Measurements from ENCODE around the gene PRR9.
A peak's percentile ranks its signal among the peaks of the same experiment; 100 is the strongest.

Gene PRR9

DNA sequence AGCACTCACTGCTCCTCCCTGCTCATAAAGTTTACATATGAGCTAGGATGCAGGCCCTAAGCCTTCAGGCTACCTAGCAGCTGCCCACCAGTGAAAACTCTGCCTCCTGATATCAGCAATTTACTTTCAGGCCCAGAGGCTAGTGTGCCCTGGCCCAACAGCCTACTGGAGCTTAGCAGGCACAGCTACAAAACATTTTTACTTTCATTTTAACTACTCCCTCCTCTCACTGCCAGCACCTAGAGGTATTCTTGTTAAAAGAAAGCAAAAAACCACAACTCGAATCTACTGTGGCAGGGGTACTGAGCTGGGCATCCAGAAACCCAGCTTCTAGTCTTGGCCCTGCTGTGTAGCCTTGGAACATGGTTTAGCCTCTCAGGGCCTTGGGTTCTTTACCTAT is 36.3 kb downstream of the PRR9 start:
- TF ChIP-seq CTCF (IDR thresholded peaks at IDR 0.05; ENCODE audit: control insufficient read depth, insufficient read depth, low read depth, low read length, missing control alignments) = no peak
- DNase-seq (ENCODE audit: low read depth) = no peak
- H3K4me3 ChIP-seq (ENCODE audit: control insufficient read depth, low read depth, low read length) = no peak overlapping the region

DNA sequence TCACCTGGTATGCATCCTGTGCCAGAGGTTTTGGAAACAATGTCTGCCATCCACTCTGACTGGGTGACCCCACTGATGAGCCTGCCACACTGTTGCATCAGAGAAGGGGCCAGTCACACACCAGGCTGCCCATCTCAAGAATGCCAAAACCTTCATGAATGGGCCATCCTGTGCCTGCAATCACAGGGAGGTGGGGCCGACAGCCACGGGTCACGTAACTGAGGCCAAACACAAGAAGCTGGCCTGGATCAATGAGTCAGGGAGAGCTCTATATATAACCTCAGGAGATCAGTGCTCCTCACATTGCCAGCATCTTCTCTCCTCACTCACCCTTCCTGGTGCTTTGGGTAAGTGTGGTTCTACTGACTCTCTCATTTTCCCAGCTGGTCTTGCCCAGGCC is 42.0 kb downstream of the PRR9 start, which contains the start of gene LORICRIN:
TSS of gene LORICRIN (plus strand) at position 301 of the 400 bp plus-strand sequence. CDS start 1,263 bp downstream, outside the sequence.
- no peak within 1 kb of the TSS for H3K4me3 ChIP-seq (ENCODE audit: control insufficient read depth, low read depth, low read length)
- no peak for DNase-seq (ENCODE audit: low read depth)
- no peak for TF ChIP-seq CTCF (IDR thresholded peaks at IDR 0.05; ENCODE audit: control insufficient read depth, insufficient read depth, low read depth, low read length, missing control alignments)

- H3K4me3 ChIP-seq (ENCODE audit: control insufficient read depth, low read depth, low read length) = no peak overlapping the region
- DNase-seq (ENCODE audit: low read depth) = no peak
Observed at GRCh38 chr1:153260585-153261280, 43.3 kb downstream of the PRR9 start.

DNA sequence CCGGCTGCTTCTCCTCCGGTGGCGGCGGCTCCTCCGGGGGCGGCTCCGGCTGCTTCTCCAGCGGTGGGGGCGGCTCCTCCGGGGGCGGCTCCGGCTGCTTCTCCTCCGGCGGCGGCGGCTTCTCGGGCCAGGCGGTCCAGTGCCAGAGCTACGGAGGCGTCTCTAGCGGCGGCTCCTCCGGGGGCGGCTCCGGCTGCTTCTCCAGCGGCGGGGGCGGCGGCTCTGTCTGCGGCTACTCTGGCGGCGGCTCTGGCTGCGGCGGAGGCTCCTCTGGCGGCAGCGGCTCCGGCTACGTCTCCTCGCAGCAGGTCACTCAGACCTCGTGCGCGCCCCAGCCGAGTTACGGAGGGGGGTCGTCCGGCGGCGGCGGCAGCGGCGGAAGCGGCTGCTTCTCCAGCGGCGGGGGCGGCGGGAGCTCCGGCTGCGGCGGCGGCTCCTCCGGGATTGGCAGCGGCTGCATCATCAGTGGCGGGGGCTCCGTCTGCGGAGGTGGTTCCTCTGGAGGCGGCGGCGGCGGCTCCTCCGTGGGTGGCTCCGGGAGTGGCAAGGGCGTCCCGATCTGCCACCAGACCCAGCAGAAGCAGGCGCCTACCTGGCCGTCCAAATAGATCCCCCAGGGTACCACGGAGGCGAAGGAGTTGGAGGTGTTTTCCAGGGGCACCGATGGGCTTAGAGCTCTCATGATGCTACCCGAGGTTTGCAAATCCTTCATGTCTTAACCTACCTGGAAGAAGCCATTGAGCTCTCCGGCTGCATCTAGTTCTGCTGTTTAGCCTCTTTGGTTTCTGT is 44.1 kb downstream of the PRR9 start:
- DNase-seq (ENCODE audit: low read depth) = no peak
- peak overlapping the region; percentile 13; the same call in 1 of the 2 replicates for H3K4me3 ChIP-seq (ENCODE audit: control insufficient read depth, low read depth, low read length)
- TF ChIP-seq CTCF (IDR thresholded peaks at IDR 0.05; ENCODE audit: control insufficient read depth, insufficient read depth, low read depth, low read length, missing control alignments) = no peak

More at GRCh38 chr1:153260585-153261280, 43.3 kb downstream of the PRR9 start:
- TF ChIP-seq CTCF (IDR thresholded peaks at IDR 0.05; ENCODE audit: control insufficient read depth, insufficient read depth, low read depth, low read length, missing control alignments) = no peak

DNA sequence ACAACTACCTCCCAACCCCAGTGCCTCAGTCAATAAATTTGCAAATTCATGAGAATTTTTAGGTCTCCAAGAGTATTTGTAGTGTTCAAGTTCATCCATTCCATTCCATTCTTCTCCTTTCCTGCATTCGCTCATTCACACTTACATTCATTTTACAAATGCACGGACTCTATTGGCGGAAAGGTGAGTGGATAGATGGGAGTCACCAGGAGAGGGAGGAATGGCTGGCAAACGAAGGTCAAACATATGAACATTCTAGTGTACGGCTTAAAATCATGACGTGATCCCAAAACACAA is 44.6 kb downstream of the PRR9 start:
- TF ChIP-seq CTCF (IDR thresholded peaks at IDR 0.05; ENCODE audit: control insufficient read depth, insufficient read depth, low read depth, low read length, missing control alignments) = no peak
- H3K4me3 ChIP-seq (ENCODE audit: control insufficient read depth, low read depth, low read length) = no peak overlapping the region
- no peak for DNase-seq (ENCODE audit: low read depth)

DNA sequence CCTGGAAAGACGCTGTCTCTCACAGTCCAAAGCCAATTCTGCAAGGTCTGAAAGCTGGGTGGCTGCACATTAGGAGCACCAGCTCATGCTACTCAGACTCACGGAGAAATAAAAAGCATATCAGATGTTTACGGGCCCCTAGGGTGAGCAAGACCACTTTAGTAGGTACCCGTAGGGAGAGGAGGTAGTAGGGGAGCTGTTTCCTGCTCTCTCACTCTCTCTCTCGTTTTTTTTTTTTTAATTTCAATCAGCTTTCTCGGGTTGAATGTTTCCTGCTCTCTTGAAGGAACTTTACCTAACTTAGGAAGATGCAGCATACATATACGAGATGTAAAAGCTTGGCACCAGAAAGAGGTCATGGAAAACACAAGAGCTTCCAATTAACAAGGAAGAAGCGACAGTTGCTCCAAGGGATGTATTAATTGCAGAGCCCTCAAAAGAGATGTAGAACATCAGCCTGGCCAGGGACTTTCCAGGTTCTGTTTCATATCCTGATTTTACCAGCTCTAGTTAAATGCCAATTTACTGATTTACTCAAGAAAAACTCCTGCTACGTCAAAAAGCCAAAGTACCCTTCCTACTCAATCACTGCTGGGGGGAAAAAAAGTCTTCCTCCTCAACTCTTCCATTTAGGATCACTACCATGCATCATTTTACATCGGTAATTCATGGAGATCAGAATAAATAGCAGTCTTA is 45.2 kb downstream of the PRR9 start:
- no peak overlapping the region for H3K4me3 ChIP-seq (ENCODE audit: control insufficient read depth, low read depth, low read length)

More for the DNA sequence above, 45.2 kb downstream of the PRR9 start:
- TF ChIP-seq CTCF (IDR thresholded peaks at IDR 0.05; ENCODE audit: control insufficient read depth, insufficient read depth, low read depth, low read length, missing control alignments) = no peak
- no peak for DNase-seq (ENCODE audit: low read depth)

All from AG09309 (cell line).